ENCODE measurements around the gene FAM120B. TPM values are rescaled to one million over a fixed set of nuclear protein-coding genes. Genes with fewer than 3 reads are reported as not detected.

FAM120B gene
- total RNA-seq, 2 donors from 2014 or later = 25.1 to 28.5 TPM

- no peak for DNase-seq
- Histone ChIP-seq H3K27me3 (no peaks in the 10 kb centered on the region), H3K4me1 (no peaks in the 10 kb centered on the region), H3K36me3 (no peaks in the 10 kb centered on the region), H3K9me3 (no peaks in the 10 kb centered on the region), H3K4me3 (no peak overlapping the region), H3K9ac (ENCODE audit: low read depth in 2 of 2, low read length in 2 of 2) (no peak overlapping the region), H3K27ac (no peak overlapping the region)
- no peak for TF ChIP-seq CTCF (IDR thresholded peaks at IDR 0.05)
- intact Hi-C loops (cut with DNase I) = no loop called here
Measured at GRCh38 chr6:170451762-170452651, 145.4 kb downstream of the FAM120B start.

- Histone ChIP-seq H3K4me1 (no peaks in the 10 kb centered on the region), H3K27me3 (no peaks in the 10 kb centered on the region), H3K9me3 (no peaks in the 10 kb centered on the region), H3K36me3 (no peaks in the 10 kb centered on the region), H3K27ac (no peak overlapping the region), H3K4me3 (no peak overlapping the region), H3K9ac (ENCODE audit: low read depth in 2 of 2, low read length in 2 of 2) (no peak overlapping the region)
- DNase-seq = no peak
- no peak for TF ChIP-seq CTCF (IDR thresholded peaks at IDR 0.05)
- intact Hi-C loops (cut with DNase I) = no loop called here
Measured at GRCh38 chr6:170452767-170453545, 146.4 kb downstream of the FAM120B start.

GRCh38 chr6:170453586-170454511, 147.3 kb downstream of the FAM120B start:
- H3K4me3 ChIP-seq = no peak overlapping the region
- intact Hi-C loops (cut with DNase I) = no loop called here
- no peak for DNase-seq

GRCh38 chr6:170454512-170455285, 148.1 kb downstream of the FAM120B start:
- H3K4me1 ChIP-seq = no peaks in the 10 kb centered on the region
- no peak overlapping the region for H3K27ac ChIP-seq
- no peak for DNase-seq
- no peak overlapping the region for H3K9ac ChIP-seq (ENCODE audit: low read depth in 2 of 2, low read length in 2 of 2)
- no peaks in the 10 kb centered on the region for H3K27me3 ChIP-seq
- no peak overlapping the region for H3K4me3 ChIP-seq
- TF ChIP-seq CTCF (IDR thresholded peaks at IDR 0.05) = no peak
- H3K36me3 ChIP-seq = no peaks in the 10 kb centered on the region
- H3K9me3 ChIP-seq = no peaks in the 10 kb centered on the region
- intact Hi-C loops (cut with DNase I) = no loop called here

More at GRCh38 chr6:170453586-170454511, 147.3 kb downstream of the FAM120B start:
- H3K36me3 ChIP-seq = no peaks in the 10 kb centered on the region
- H3K4me1 ChIP-seq = no peaks in the 10 kb centered on the region
- no peaks in the 10 kb centered on the region for H3K9me3 ChIP-seq
- H3K27me3 ChIP-seq = no peaks in the 10 kb centered on the region
- no peak for TF ChIP-seq CTCF (IDR thresholded peaks at IDR 0.05)
- no peak overlapping the region for H3K9ac ChIP-seq (ENCODE audit: low read depth in 2 of 2, low read length in 2 of 2)
- H3K27ac ChIP-seq = no peak overlapping the region
